ENCODE data around the gene ATP6V1F.

Gene ATP6V1F

GRCh38 chr7:128888756-128889095 lies 26.1 kb downstream of the ATP6V1F start:
- H3K4me3 ChIP-seq (ENCODE audit: low read depth, low read length), result no peak overlapping the region
- in situ Hi-C loops (cut with HindIII; ENCODE audit: low sequenced_read_pairs), result no loop called here
- no peak for DNase-seq (ENCODE audit: low read depth, low spot score)
- TF ChIP-seq CTCF (IDR thresholded peaks at IDR 0.05; ENCODE audit: low read depth, low read length), result no peak

GRCh38 chr7:128889121-128889520 lies 26.5 kb downstream of the ATP6V1F start:
- in situ Hi-C loops (cut with HindIII; ENCODE audit: low sequenced_read_pairs), result no loop called here

DNA sequence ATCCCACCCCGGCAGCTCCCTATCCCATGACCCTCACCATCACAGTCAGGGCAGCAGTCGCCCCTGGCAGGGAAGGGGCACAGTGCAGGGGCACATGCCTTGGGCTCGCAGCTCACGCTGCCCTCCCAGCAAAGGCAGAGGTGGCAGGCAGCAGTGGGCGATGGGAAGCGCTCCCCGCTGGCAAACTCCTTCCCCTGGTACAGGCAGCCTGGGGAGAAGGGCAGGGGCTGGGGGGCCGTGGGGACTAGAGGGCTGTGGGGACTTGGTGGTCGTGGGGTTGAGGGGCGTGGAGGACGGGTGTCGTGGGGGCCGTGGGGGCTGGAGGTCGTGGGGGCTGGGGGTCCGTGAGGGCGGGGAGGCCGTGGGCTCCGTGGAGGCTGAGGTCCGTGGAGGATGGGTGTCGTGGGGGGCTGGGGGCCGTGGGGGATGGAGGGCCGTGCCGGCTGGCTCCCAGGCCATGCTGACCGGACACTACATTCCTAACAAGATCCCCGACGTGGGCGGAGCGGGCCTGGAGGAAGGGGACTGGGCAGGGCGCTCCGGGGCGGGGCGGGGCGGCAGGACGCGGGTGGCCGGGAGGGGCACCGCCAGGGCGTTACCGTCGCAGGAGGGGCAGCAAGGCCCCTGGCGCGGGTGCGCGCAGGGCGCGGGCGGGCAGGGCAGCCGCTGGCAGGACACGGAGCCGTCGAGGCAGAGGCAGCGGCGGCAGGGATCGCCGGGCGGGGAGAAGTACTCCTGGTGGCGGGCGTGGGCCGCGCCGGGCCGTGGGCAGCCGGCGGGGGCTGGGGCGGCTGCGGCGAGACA lies 27.9 kb downstream of the ATP6V1F start:
- DNase-seq (ENCODE audit: low read depth, low spot score), result no peak
- H3K4me3 ChIP-seq (ENCODE audit: low read depth, low read length), result no peak overlapping the region
- no peak for TF ChIP-seq CTCF (IDR thresholded peaks at IDR 0.05; ENCODE audit: low read depth, low read length)
- in situ Hi-C loops (cut with HindIII; ENCODE audit: low sequenced_read_pairs), result no loop called here

More at GRCh38 chr7:128889121-128889520, 26.5 kb downstream of the ATP6V1F start:
- TF ChIP-seq CTCF (IDR thresholded peaks at IDR 0.05; ENCODE audit: low read depth, low read length), result no peak
- no peak for DNase-seq (ENCODE audit: low read depth, low spot score)
- no peak overlapping the region for H3K4me3 ChIP-seq (ENCODE audit: low read depth, low read length)

GRCh38 chr7:128891110-128891941 lies 28.7 kb downstream of the ATP6V1F start:
- DNase-seq (ENCODE audit: low read depth, low spot score), result no peak
- H3K4me3 ChIP-seq (ENCODE audit: low read depth, low read length), result no peak overlapping the region
- in situ Hi-C loops (cut with HindIII; ENCODE audit: low sequenced_read_pairs), result no loop called here
- no peak for TF ChIP-seq CTCF (IDR thresholded peaks at IDR 0.05; ENCODE audit: low read depth, low read length)

DNA sequence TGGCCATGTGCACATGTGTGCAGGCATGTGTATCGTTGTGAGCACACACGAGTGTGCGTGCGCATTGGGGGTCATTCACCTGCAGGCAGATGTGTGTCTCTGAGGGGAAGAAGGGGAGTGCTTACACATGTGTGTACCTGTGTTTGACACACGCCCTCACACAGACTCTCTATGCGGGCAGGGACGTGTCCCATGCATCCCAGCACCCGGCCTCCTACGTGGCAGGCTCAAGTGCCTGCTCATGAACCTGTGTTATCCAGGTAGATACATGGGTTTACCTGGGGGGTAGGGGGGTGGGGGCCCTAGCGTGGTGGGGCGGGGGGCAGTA lies 29.2 kb downstream of the ATP6V1F start:
- no peak for DNase-seq (ENCODE audit: low read depth, low spot score)
- H3K4me3 ChIP-seq (ENCODE audit: low read depth, low read length), result no peak overlapping the region

More for the DNA sequence above, 29.2 kb downstream of the ATP6V1F start:
- TF ChIP-seq CTCF (IDR thresholded peaks at IDR 0.05; ENCODE audit: low read depth, low read length), result no peak
- in situ Hi-C loops (cut with HindIII; ENCODE audit: low sequenced_read_pairs), result no loop called here
